Measurements from ENCODE around the gene DMKN. TPM values are rescaled to one million over a fixed set of nuclear protein-coding genes. Genes with fewer than 3 reads are reported as not detected.
A peak's percentile ranks its signal among the peaks of the same experiment; 100 is the strongest.

DMKN gene
- polyA plus RNA-seq, 3 donors: 69.7 to 129 (median 73.6) TPM

- peak; percentile 59 to 87 (median 82) for DNase-seq (ENCODE audit: extremely low read depth in 1 of 11, low read depth in 9 of 11, low spot score in 4 of 11)
These were observed 3.4 kb downstream of the DMKN start for GRCh38 chr19:35509861-35510625.

GRCh38 chr19:35509018-35509652, 4.3 kb downstream of the DMKN start:
- DNase-seq (ENCODE audit: extremely low read depth in 1 of 11, low read depth in 9 of 11, low spot score in 4 of 11): peak in 1 of 11 donors; percentile 34

GRCh38 chr19:35508129-35508528, 5.3 kb downstream of the DMKN start:
- no peak for DNase-seq (ENCODE audit: extremely low read depth in 1 of 11, low read depth in 9 of 11, low spot score in 4 of 11)

GRCh38 chr19:35507561-35507960, 5.9 kb downstream of the DMKN start:
- no peak for DNase-seq (ENCODE audit: extremely low read depth in 1 of 11, low read depth in 9 of 11, low spot score in 4 of 11)

- no peak for DNase-seq (ENCODE audit: extremely low read depth in 1 of 11, low read depth in 9 of 11, low spot score in 4 of 11)
These were observed 7.4 kb downstream of the DMKN start for GRCh38 chr19:35506011-35506410.

- DNase-seq (ENCODE audit: extremely low read depth in 1 of 11, low read depth in 9 of 11, low spot score in 4 of 11): no peak
These were observed 10.7 kb downstream of the DMKN start for GRCh38 chr19:35502751-35503150.

GRCh38 chr19:35501684-35502083, 11.8 kb downstream of the DMKN start:
- no peak for DNase-seq (ENCODE audit: extremely low read depth in 1 of 11, low read depth in 9 of 11, low spot score in 4 of 11)

GRCh38 chr19:35500611-35501010, 12.8 kb downstream of the DMKN start:
- no peak for DNase-seq (ENCODE audit: extremely low read depth in 1 of 11, low read depth in 9 of 11, low spot score in 4 of 11)

GRCh38 chr19:35498984-35499527, 14.4 kb downstream of the DMKN start:
- no peak for DNase-seq (ENCODE audit: extremely low read depth in 1 of 11, low read depth in 9 of 11, low spot score in 4 of 11)

GRCh38 chr19:35498220-35498619, 15.2 kb downstream of the DMKN start:
- no peak for DNase-seq (ENCODE audit: extremely low read depth in 1 of 11, low read depth in 9 of 11, low spot score in 4 of 11)

GRCh38 chr19:35497406-35497805, 16.0 kb downstream of the DMKN start:
- no peak for DNase-seq (ENCODE audit: extremely low read depth in 1 of 11, low read depth in 9 of 11, low spot score in 4 of 11)

GRCh38 chr19:35495107-35496064, 18.1 kb downstream of the DMKN start:
- DNase-seq (ENCODE audit: extremely low read depth in 1 of 11, low read depth in 9 of 11, low spot score in 4 of 11): peak in 7 of 11 donors; percentile 33 to 53 (median 46)

- no peak for DNase-seq (ENCODE audit: extremely low read depth in 1 of 11, low read depth in 9 of 11, low spot score in 4 of 11)
These were observed 19.5 kb downstream of the DMKN start for GRCh38 chr19:35493971-35494370.

- no peak for DNase-seq (ENCODE audit: extremely low read depth in 1 of 11, low read depth in 9 of 11, low spot score in 4 of 11)
These were observed 21.6 kb downstream of the DMKN start for GRCh38 chr19:35491836-35492360.

- no peak for DNase-seq (ENCODE audit: extremely low read depth in 1 of 11, low read depth in 9 of 11, low spot score in 4 of 11)
These were observed 23.1 kb downstream of the DMKN start, which contains the start of gene KRTDAP for GRCh38 chr19:35490364-35490763. Gene KRTDAP (minus strand): TSS chr19:35490464. CDS start chr19:35490442, 22 bp downstream.

GRCh38 chr19:35488677-35489076, 24.8 kb downstream of the DMKN start:
- DNase-seq (ENCODE audit: extremely low read depth in 1 of 11, low read depth in 9 of 11, low spot score in 4 of 11): no peak

GRCh38 chr19:35487656-35488182, 25.7 kb downstream of the DMKN start:
- DNase-seq (ENCODE audit: extremely low read depth in 1 of 11, low read depth in 9 of 11, low spot score in 4 of 11): no peak

GRCh38 chr19:35486268-35486708, 27.2 kb downstream of the DMKN start:
- no peak for DNase-seq (ENCODE audit: extremely low read depth in 1 of 11, low read depth in 9 of 11, low spot score in 4 of 11)
